HG02678 (cell line): ENCODE data around the gene RAB5A.
"Not testable (repeated sequence)": the region's sequence is repeated elsewhere in the genome, so short reads cannot be mapped to it uniquely, and the experiment has no call there.

Experiments used
- ATAC-seq: cut with Tn5 transposase; IDR thresholded peaks from one replicate; pipeline ENCODE4 v1.9.1; 2021; ENCODE audit warnings: mild to moderate bottlenecking, moderate library complexity; ENCODE audit not compliant: unreplicated experiment

RAB5A gene

GRCh38 chr3:19946832-19947548 is at the start of gene RAB5A:
RAB5A (plus strand) TSS chr3:19947097; CDS start chr3:19950899, 3,802 bp downstream.
- peak; percentile 95 for ATAC-seq

GRCh38 chr3:19898721-19899120 is 48.2 kb upstream of the RAB5A start:
- no peak for ATAC-seq

- ATAC-seq: no peak
Observed at GRCh38 chr3:19899264-19899663, 47.6 kb upstream of the RAB5A start.

GRCh38 chr3:19899833-19900232 is 47.1 kb upstream of the RAB5A start:
- not testable (repeated sequence) for ATAC-seq

GRCh38 chr3:19901337-19901736 is 45.6 kb upstream of the RAB5A start:
- no peak for ATAC-seq

GRCh38 chr3:19901918-19902317 is 45.0 kb upstream of the RAB5A start:
- no peak for ATAC-seq

GRCh38 chr3:19903649-19904048 is 43.2 kb upstream of the RAB5A start:
- no peak for ATAC-seq

GRCh38 chr3:19907523-19907922 is 39.4 kb upstream of the RAB5A start:
- no peak for ATAC-seq

- no peak for ATAC-seq
Observed at GRCh38 chr3:19911452-19911851, 35.4 kb upstream of the RAB5A start.

GRCh38 chr3:19917167-19917566 is 29.7 kb upstream of the RAB5A start:
- ATAC-seq: no peak

- no peak for ATAC-seq
Observed at GRCh38 chr3:19920401-19921080, 26.4 kb upstream of the RAB5A start.

- peak; percentile 77 for ATAC-seq
Observed at GRCh38 chr3:19931180-19931692, 15.7 kb upstream of the RAB5A start.

- ATAC-seq: peak; percentile 47
Observed at GRCh38 chr3:19931767-19932188, 15.1 kb upstream of the RAB5A start.

- no peak for ATAC-seq
Observed at GRCh38 chr3:19932422-19932821, 14.5 kb upstream of the RAB5A start.

GRCh38 chr3:19934098-19934566 is 12.8 kb upstream of the RAB5A start, which contains the start of gene EFHB:
EFHB (minus strand) TSS chr3:19934217; CDS start chr3:19934018, 199 bp downstream.
- no peak for ATAC-seq

GRCh38 chr3:19937459-19938294 is 9.2 kb upstream of the RAB5A start:
- ATAC-seq: no peak

GRCh38 chr3:19938295-19938627 is 8.6 kb upstream of the RAB5A start:
- ATAC-seq: no peak

- ATAC-seq: no peak
Observed at GRCh38 chr3:19940643-19941042, 6.3 kb upstream of the RAB5A start.

GRCh38 chr3:19945534-19945933 is 1.4 kb upstream of the RAB5A start:
- no peak for ATAC-seq

- peak; percentile 2 for ATAC-seq
Observed at GRCh38 chr3:19945969-19946831, 697 bp upstream of the RAB5A start.
